GM21447 (cell line): ENCODE data around the gene NPEPPS.
"Not testable (repeated sequence)": the region's sequence is repeated elsewhere in the genome, so short reads cannot be mapped to it uniquely, and the experiment has no call there.

Experiments
- ATAC-seq: cut with Tn5 transposase; IDR thresholded peaks from one replicate; pipeline ENCODE4 v1.9.1; 2021; ENCODE audit not compliant: unreplicated experiment

NPEPPS gene, protein sequence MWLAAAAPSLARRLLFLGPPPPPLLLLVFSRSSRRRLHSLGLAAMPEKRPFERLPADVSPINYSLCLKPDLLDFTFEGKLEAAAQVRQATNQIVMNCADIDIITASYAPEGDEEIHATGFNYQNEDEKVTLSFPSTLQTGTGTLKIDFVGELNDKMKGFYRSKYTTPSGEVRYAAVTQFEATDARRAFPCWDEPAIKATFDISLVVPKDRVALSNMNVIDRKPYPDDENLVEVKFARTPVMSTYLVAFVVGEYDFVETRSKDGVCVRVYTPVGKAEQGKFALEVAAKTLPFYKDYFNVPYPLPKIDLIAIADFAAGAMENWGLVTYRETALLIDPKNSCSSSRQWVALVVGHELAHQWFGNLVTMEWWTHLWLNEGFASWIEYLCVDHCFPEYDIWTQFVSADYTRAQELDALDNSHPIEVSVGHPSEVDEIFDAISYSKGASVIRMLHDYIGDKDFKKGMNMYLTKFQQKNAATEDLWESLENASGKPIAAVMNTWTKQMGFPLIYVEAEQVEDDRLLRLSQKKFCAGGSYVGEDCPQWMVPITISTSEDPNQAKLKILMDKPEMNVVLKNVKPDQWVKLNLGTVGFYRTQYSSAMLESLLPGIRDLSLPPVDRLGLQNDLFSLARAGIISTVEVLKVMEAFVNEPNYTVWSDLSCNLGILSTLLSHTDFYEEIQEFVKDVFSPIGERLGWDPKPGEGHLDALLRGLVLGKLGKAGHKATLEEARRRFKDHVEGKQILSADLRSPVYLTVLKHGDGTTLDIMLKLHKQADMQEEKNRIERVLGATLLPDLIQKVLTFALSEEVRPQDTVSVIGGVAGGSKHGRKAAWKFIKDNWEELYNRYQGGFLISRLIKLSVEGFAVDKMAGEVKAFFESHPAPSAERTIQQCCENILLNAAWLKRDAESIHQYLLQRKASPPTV

DNA sequence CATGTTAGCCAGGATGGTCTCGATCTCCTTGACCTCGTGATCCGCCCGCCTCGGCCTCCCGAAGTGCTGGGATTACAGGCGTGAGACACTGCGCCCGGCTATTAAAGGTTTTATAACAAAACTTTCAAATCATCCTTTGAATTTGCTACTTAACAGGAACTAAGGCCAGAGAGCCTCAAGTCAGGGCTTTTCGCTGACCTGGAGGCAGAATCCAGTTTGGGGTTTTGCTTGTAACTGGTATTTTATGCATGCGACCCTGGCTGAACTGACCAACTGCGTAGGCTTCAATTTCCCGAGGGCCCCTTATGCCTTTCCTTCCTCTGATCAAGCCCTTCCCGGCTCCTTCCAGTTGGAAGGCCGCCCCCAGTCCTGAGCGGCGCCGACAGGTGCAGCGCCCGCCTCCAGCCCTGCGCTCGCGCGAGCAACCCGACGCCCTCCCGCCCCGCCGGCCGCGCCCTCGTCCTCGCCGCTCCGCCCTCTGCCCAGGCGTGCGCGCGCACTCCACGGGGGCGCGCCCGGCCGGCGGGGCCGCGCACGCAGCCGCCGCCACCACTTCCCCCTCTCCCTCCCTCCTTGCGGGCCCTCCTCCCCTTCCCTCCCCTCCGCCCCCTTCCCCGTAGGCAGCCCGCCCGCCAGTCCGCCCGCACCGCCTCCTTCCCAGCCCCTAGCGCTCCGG is at the start of gene NPEPPS:
TSS of gene NPEPPS (plus strand) at position 552 of the 676 bp plus-strand sequence. CDS start 193 bp downstream, outside the sequence.
- ATAC-seq = peak; percentile 54

DNA sequence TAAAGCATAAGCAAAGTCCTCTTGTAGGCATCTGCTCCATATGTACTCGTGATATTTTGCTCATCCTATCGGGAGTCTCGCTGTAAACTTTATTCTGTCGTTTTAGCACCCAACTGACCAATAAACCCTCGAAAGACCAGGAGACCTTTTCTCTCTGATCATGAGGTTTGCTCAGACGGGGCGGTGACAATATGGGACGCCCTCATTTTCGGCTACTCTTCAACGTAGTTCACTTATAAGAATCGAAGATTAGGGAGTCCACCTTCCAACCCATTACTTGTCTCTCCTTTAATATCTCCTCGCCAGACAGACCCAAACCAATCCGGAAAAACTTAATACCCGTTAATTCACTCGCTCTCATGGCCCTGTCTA is 39.1 kb upstream of the NPEPPS start:
- not testable (repeated sequence) for ATAC-seq

DNA sequence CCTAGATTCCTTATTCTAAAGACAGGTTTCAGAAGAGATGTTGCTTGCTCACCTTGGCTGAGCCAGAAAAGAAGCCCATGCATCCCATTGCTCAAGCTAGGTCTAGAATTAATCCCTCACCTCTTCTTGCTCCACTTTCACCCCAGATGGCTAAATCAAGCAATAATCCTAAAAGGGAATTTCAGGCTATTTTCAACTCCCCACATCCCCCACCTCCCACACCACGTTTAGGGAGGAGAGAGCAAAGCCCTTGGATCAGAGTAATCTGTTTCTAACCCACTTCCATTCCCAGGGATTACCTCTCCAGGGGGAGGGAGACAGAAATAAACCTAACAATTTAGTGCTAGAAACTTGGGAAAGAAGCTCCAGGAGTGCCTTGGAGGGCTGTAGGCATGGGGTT is 31.8 kb upstream of the NPEPPS start:
- not testable (repeated sequence) for ATAC-seq

DNA sequence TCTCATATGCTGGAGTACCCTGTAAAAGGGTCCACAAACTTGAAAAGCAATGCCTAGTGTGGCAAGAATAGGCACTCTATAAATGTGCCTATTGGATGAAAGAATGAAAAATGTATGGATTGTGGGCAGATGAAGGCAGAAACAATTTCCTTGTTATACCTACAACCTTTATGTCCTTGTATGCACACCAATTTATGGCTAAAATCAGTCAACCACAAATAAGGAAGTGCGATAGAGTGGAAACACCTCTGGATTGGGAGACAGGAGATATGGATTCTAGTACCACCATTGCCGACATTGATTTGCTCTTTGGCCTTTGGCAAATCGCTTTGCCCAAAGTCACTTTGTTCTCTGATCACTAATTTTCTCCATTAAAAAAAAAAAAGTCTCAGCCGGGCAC is 31.4 kb upstream of the NPEPPS start:
- ATAC-seq = not testable (repeated sequence)

DNA sequence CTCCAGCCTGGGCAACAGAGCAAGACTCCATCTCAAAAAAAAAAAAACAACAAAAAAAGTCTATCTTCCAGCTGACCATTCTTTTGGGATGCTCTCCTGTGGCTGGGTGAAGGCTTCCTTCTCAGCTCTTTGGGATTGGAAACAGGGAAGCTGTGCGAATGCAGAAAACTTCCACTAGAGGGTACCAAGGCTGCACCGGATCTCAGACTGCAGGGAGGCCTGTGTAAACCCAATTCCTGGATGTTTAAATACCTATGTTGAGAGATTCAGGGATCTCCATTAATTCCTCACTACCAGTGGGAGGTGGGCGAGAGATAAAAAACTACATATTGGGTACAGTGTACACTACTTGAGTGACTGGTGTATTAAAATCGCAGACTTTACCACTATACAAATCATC is 30.3 kb upstream of the NPEPPS start:
- not testable (repeated sequence) for ATAC-seq

DNA sequence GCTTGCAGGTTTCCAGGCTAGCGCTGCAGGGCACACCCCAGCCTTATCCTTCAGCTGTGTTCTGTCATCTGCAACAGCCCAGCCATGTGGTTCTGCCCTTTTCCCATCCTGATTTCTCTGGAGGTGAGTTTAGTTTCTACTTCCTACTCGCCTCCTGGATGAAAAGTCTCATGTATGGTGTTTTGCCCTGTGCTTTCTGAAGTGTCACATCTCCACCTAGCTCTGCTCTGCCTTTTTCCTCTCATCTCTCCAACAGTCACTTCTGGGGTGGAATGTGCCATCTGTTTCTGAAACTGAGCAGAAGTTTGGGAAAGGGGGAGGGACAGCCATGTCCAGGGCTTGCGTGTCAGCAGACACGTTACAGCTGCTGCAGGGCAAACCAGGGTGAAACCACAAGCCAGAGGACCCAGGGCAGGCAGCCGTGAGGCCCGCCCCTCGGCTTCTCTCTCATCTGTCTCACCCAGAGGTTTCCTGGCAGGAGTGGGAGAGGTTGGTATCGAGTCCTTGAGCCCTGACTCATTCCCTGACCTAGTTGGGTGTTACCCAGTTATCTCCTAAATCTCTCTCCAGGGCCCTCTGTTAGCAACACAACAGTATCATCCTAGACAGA is 28.7 kb upstream of the NPEPPS start:
- peak; percentile 65 for ATAC-seq

DNA sequence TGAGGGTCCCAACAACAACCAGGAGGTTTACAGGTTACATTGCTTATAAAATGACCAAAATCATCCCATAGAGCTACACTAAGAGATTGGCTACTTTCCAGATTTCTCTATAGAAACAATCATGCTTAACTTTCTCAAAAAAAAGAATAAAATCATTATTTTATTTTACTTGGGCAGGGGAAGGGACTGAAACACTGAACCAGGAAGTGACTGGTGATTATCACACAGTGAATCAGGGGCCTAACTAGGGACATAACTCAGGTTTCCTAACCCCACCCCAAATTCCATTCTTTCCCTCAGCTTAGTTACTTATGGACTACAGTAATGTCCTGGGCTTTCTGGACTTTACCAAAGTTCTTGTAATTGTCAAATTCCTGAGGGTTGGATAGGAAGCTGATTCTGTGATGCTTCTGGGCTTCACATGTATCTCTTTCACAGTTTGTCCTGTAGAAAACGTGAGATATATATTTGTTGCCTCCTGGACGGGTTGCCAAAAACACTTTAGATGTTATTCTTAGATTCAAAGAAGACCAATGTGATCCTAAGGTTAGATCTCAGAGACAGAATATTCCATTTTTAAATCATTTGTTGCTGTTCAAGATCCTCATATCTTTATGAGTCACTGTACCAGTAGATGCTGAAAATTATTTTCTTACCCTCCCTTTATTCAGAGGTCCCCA is 28.0 kb upstream of the NPEPPS start:
- ATAC-seq = peak; percentile 10

DNA sequence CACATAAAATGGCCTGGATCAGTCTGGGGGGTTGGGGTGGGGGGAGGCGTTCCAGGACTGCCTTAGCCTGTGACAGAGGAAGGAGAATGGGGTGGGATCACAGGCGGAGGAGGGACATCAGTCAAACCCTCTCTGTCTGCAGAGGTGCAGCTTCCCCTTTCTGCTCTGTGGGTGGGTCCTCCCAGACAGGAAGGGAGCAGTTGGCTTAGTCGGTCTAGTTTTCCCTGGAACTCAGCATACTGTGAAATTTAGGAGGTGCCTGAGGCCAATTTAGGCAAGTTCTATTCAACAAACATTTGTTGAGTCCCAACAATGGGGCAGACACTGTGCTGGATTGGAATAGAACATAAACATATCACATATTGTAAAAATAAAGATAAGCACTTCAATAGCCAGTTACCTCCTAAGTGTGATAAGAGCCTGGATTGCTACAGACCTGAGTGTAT is 19.2 kb upstream of the NPEPPS start:
- ATAC-seq = not testable (repeated sequence)

DNA sequence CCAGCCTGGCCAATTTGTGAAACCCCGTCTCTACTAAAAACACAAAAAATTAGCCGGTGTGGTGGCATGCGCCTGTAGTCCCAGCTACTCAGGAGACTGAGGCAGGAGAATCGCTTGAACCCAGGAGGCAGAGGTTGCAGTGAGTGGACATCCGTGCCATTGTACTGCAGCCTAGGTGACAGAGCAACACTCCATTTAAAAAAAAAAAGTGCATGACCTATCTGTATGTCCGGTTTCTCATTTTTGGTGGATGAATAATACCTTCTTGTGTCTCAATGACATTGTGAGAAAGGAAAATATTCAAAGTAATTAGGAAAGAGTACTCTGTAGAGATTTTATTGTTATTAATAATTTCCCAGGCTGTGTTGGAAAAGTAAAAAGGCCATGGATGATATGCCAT is 17.6 kb upstream of the NPEPPS start:
- not testable (repeated sequence) for ATAC-seq

DNA sequence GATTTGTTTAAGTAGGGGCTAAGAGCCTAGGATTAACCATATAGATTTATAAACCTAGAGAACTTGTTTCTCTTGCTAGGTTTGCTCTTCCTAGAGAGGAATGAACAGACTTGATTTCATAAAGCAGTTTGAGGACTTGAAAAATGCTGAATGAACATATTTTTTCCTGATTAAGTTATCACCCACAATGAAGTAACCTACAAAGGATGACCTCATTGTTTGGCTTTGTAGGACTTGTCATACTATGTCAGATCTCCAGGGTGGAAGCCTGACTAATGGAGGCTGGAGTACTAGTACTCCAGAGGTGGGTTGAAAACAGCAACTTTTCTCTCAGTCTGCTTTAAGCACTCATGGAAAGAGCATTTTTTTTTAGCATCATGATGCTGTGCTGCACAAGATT is 12.0 kb upstream of the NPEPPS start:
- ATAC-seq = not testable (repeated sequence)

DNA sequence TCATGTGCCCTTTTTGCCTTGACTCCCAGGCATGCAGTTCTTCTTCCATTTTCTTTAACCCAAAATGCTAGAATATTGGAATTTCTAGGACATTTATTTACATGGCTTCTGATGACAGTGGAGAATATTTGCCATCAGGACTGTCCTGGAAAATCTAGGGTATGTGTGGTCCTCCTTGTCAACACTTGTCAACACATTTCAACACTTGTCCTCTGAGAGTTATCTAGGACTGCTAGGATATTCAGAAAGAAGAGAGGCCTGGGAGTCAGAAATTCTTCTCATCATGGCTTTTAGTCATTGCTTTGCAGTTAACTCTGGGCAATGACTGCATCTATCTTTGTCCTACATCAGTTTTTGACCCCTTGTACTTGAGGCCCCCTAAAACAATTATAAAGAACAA is 11.5 kb upstream of the NPEPPS start:
- ATAC-seq = not testable (repeated sequence)

DNA sequence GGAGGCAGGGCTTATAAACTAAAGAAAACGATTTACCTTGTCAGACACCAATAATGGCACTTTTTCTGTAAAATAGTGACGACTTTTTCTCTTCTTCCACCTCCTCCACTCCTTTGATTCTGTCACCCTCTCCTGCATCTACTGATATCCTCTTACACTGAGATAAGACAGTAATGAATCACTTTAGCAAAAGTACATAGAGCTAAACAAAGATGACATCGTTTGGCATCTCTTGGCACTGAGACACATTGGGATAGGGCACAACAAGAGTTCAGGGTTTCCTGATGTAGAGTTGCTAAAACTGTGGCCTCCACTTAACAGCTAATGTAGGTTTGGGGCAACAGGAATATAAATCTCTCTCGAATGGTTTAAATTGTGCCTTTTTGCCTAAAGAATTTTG is 10.6 kb upstream of the NPEPPS start:
- not testable (repeated sequence) for ATAC-seq

DNA sequence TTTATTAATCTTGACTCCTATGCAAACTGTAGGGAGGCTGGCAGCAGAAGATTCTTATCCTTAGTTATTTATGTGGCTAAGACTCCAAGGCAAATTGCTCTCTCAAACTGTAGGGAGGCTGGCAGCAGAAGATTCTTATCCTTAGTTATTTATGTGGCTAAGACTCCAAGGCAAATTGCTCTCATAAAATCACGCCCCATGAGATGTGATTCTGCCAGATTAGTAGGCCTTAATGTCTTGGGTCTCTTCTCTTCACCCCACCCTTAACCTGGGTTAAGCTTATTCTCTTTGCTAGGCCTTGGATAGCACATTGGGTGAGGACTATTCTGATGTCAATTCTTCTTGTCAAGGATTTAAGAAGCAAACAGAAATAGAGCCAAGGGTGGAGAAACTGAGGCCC is 9.5 kb upstream of the NPEPPS start:
- ATAC-seq = not testable (repeated sequence)

DNA sequence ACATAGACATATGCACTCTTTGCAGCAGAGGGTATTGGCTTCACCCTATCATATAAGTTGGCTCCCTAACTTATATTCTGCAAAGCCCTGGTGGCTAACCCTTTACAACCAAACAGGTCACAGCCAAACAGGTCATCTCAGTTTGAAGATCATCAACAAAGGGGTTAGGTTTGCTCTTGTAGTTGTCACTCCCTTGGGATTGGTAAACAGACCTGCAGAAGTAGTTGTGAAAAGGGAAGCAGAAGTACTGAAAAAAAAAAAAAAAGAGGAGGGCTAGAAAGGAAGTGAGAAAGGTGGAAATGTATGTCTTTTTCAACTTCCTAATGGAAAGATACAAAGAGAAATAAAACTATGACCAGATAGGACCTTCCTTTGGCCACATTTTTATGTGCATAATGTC is 8.6 kb upstream of the NPEPPS start:
- ATAC-seq = not testable (repeated sequence)

DNA sequence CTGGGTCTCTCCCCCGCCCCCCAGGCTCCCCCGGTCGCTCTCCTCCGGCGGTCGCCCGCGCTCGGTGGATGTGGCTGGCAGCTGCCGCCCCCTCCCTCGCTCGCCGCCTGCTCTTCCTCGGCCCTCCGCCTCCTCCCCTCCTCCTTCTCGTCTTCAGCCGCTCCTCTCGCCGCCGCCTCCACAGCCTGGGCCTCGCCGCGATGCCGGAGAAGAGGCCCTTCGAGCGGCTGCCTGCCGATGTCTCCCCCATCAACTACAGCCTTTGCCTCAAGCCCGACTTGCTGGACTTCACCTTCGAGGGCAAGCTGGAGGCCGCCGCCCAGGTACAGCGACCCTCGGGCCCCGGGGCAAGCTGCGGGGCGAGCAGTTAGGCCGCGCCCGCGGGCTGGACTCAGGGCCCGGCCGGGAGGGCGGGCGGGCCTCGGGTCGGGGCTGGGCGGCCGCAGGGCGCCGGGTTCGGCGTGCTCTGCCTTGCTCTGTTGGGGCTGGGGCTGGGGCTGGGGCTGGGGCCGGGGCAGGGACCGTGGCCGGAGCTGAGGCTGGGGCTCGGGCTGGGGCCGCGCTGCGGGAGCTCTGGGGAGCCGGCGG is 419 bp downstream of the NPEPPS start:
- ATAC-seq = not testable (repeated sequence)

DNA sequence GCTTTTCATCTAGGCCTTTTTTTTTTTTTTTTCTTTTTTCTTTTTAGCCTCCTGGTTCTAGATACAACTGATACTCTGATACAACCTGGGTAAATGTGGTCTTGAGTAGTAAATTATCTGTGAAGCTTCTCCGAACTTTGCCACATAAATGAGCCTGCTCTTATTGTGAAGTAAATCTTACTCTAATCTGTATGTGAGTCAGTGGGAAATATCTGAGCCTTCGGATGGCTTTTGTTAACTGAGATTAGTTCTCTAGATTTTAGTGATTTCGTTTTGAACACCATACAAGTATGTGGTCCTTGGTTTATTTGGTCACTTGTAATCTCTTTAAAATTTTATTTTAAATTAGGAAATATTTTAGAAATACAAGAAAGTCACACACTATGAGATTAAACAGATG is 8.2 kb downstream of the NPEPPS start:
- ATAC-seq = not testable (repeated sequence)

DNA sequence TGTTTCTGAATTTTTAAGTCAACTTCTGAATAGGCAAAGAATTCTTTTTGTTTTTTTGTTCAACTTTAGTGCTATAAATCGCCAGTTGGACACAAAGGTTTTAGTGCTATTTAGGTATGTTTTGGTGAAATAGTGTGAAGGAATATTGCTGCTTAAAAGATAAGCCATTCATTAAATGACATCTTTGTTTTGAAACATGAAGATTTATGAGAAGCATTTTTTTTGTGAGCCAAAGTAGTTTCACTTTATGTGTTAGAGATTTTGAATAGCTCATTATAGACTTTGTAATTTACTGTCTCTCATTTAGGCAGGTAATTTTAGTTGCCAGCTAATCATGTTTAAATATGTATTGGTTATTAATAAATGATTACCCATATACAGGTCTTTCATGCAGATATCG is 10.8 kb downstream of the NPEPPS start:
- ATAC-seq = not testable (repeated sequence)

DNA sequence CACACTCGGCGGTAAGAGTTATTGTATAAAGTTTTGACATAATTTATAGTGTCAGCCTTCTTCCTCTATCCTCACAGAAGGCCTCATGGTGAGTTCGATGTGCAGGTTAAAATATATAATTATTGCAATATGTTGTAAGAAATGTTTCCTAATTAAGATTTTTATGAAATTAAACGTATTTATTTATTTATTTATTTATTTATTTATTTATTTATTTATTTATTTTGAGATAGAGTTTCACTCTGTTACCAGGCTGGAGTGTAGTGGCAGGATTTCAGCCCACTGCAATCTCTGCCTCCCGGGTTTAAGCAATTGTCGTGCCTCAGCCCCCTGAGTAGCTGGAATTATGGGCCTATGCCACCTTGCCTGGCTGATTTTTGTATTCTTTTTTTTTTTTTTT is 13.4 kb downstream of the NPEPPS start:
- not testable (repeated sequence) for ATAC-seq

DNA sequence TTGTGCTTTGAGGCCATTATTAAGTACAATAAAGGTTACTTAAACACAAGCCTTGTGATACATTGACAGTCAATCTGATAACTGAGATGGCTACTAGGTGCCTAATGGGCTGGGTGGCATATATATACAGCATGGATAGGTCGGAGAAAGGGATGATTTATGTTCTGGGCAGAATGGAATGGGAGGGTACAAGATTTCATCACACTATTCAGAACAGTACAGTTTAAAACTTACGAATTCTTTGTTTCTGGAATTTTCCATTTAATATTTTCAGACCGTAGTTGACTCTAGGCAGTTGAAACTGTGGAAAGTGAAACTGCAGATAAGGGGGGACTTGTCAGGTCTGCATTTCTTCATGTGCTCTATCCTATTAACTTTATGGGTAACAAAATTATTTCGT is 23.8 kb downstream of the NPEPPS start:
- ATAC-seq = not testable (repeated sequence)

DNA sequence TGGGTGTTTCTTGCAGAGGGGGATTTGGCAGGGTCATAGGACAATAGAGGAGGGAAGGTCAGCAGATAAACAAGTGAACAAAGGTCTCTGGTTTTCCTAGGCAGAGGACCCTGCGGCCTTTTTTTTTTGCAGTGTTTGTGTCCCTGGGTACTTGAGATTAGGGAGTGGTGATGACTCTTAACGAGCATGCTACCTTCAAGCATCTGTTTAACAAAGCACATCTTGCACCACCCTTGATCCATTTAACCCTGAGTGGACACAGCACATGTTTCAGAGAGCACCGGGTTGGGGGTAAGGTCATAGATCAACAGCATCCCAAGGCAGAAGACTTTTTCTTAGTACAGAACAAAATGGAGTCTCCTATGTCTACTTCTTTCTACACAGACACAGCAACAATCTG is 25.2 kb downstream of the NPEPPS start:
- ATAC-seq = not testable (repeated sequence)
